Renal cortical epithelial cell (primary cell): ENCODE data around the gene SNAPC2. TPM values are rescaled to one million over a fixed set of nuclear protein-coding genes. Genes with fewer than 3 reads are reported as not detected.
A peak's percentile ranks its signal among the peaks of the same experiment; 100 is the strongest.
"Not testable (repeated sequence)": the region's sequence is repeated elsewhere in the genome, so short reads cannot be mapped to it uniquely, and the experiment has no call there.

Source experiments
- DNase-seq: peaks from one replicate; pipeline ENCODE4 v3.0.0-alpha.2; 2011; ENCODE audit warnings: low read depth
- total RNA-seq: library from RNA; depleted of rRNA; stranded (reverse); fragments of >200 nt; gene quantifications from 2 replicates; pipeline ENCODE4 v1.2.3, GENCODE V29; 2014

SNAPC2 gene
- total RNA-seq, 1 donor from 2014 or later, result 9.3 TPM

- DNase-seq, result no peak
Measured at GRCh38 chr19:7933828-7934725, 13.9 kb downstream of the SNAPC2 start.

GRCh38 chr19:7934766-7935165 lies 14.6 kb downstream of the SNAPC2 start:
- DNase-seq, result no peak

- no peak for DNase-seq
Measured at GRCh38 chr19:7940841-7941240, 20.7 kb downstream of the SNAPC2 start.

GRCh38 chr19:7941895-7942596 lies 21.9 kb downstream of the SNAPC2 start:
- DNase-seq, result no peak

GRCh38 chr19:7942981-7943443 lies 22.9 kb downstream of the SNAPC2 start:
- DNase-seq, result no peak

GRCh38 chr19:7943444-7944176 lies 23.5 kb downstream of the SNAPC2 start, which contains the start of gene TIMM44:
TIMM44 (minus strand) TSS chr19:7943666; CDS start chr19:7943651, 15 bp downstream.
- DNase-seq, result peak; percentile 98

GRCh38 chr19:7944177-7944761 lies 24.1 kb downstream of the SNAPC2 start:
- DNase-seq, result peak; percentile 82

GRCh38 chr19:7947939-7948338 lies 27.8 kb downstream of the SNAPC2 start:
- no peak for DNase-seq

- no peak for DNase-seq
Measured at GRCh38 chr19:7953060-7953459, 32.9 kb downstream of the SNAPC2 start.

- DNase-seq, result no peak
Measured at GRCh38 chr19:7953576-7953975, 33.4 kb downstream of the SNAPC2 start.

- no peak for DNase-seq
Measured at GRCh38 chr19:7955696-7956095, 35.6 kb downstream of the SNAPC2 start.

- no peak for DNase-seq
Measured at GRCh38 chr19:7959211-7959610, 39.1 kb downstream of the SNAPC2 start.

GRCh38 chr19:7961082-7961481 lies 40.9 kb downstream of the SNAPC2 start:
- DNase-seq, result not testable (repeated sequence)

GRCh38 chr19:7961920-7962626 lies 41.9 kb downstream of the SNAPC2 start:
- DNase-seq, result peak; percentile 91

- DNase-seq, result peak; percentile 22
Measured at GRCh38 chr19:7962644-7963268, 42.6 kb downstream of the SNAPC2 start.

GRCh38 chr19:7963566-7963965 lies 43.4 kb downstream of the SNAPC2 start:
- DNase-seq, result no peak

GRCh38 chr19:7965259-7965841 lies 45.2 kb downstream of the SNAPC2 start:
- no peak for DNase-seq

GRCh38 chr19:7965921-7966665 lies 46.0 kb downstream of the SNAPC2 start:
- no peak for DNase-seq

GRCh38 chr19:7968008-7968795 lies 48.1 kb downstream of the SNAPC2 start:
- DNase-seq, result no peak
